Measurements from ENCODE around the gene IFNA4. TPM values are rescaled to one million over a fixed set of nuclear protein-coding genes. Genes with fewer than 3 reads are reported as not detected.
"Not testable (repeated sequence)": the region's sequence is repeated elsewhere in the genome, so short reads cannot be mapped to it uniquely, and the experiment has no call there.

Gene IFNA4
- total RNA-seq, 4 donors from 2014 or later, result not detected

DNA sequence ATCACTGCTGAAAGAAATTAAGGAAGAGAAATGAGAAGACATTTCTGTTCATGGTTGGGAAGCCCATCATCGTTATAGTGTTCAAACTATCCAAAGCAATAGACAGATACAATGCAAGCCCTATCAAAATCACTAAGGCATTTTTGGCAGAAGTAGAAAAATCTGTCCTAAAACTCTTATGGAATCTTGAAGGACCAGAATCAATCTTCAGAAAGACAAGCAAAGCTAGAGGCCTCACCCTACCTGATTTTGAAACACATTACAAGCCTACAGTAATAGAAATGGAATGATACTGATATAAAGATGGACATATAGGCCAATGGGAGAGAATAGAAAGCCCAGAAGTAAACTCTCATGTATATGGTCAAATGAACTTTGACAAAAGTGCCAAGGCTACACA lies 16.0 kb downstream of the IFNA4 start:
- H3K4me3 ChIP-seq (replicated peaks in 1 of 3), result no peak overlapping the region
- H3K9me3 ChIP-seq, result no peaks in the 10 kb centered on the region
- DNase-seq, result no peak
- no peaks in the 10 kb centered on the region for H3K27me3 ChIP-seq
- intact Hi-C loops (cut with DNase I), result no loop called here
- 77 to 80% methylated on average over 1 of the region's 1 CpG for WGBS, 2 donors
- TF ChIP-seq, protein P1, sequence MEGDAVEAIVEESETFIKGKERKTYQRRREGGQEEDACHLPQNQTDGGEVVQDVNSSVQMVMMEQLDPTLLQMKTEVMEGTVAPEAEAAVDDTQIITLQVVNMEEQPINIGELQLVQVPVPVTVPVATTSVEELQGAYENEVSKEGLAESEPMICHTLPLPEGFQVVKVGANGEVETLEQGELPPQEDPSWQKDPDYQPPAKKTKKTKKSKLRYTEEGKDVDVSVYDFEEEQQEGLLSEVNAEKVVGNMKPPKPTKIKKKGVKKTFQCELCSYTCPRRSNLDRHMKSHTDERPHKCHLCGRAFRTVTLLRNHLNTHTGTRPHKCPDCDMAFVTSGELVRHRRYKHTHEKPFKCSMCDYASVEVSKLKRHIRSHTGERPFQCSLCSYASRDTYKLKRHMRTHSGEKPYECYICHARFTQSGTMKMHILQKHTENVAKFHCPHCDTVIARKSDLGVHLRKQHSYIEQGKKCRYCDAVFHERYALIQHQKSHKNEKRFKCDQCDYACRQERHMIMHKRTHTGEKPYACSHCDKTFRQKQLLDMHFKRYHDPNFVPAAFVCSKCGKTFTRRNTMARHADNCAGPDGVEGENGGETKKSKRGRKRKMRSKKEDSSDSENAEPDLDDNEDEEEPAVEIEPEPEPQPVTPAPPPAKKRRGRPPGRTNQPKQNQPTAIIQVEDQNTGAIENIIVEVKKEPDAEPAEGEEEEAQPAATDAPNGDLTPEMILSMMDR (IDR thresholded peaks at IDR 0.05), result no peak
- no peak for TF ChIP-seq POLR2A (IDR thresholded peaks at IDR 0.05)
- H3K36me3 ChIP-seq, result no peaks in the 10 kb centered on the region
- no peak overlapping the region for H3K27ac ChIP-seq
- no peaks in the 10 kb centered on the region for H3K4me1 ChIP-seq

GRCh38 chr9:21166560-21166959 lies 20.8 kb downstream of the IFNA4 start, which contains the start of gene IFNA21:
TSS of gene IFNA21 (minus strand) at chr9:21166660. CDS start at chr9:21166612, 48 bp downstream.
- H3K36me3 ChIP-seq; H3K27me3 ChIP-seq; H3K27ac ChIP-seq; H3K4me1 ChIP-seq; intact Hi-C loops (cut with DNase I); H3K9me3 ChIP-seq; DNase-seq; H3K4me3 ChIP-seq (replicated peaks in 1 of 3): not testable (repeated sequence)
- WGBS, 2 donors, result 98 to 99% methylated on average over 2 of the region's 2 CpGs

DNA sequence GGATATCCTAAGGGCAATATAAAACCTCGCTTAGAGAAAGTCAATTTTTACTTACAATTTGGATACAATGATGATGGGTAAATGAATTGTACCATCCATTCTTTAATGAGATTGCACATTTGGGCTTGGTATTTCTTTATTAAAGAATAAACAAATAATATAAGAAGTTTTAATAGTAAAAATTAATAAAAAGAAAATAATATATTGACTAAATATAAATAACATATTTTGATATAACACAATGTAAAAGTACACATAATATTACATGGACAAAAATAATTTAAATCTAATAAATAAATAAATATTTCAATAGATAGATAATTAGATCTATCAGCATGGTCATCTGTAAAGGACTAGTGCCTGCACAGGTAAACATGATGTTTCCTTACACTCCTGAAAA lies 21.9 kb downstream of the IFNA4 start:
- H3K27ac ChIP-seq, result no peak overlapping the region
- intact Hi-C loops (cut with DNase I), result no loop called here
- H3K36me3 ChIP-seq, result no peaks in the 10 kb centered on the region
- H3K27me3 ChIP-seq, result no peaks in the 10 kb centered on the region
- no peaks in the 10 kb centered on the region for H3K9me3 ChIP-seq
- no peak overlapping the region for H3K4me3 ChIP-seq (replicated peaks in 1 of 3)
- TF ChIP-seq POLR2A (IDR thresholded peaks at IDR 0.05), result no peak
- TF ChIP-seq, protein P1 (IDR thresholded peaks at IDR 0.05), result no peak
- no peak for DNase-seq
- H3K4me1 ChIP-seq, result no peaks in the 10 kb centered on the region
- WGBS, 2 donors, result 94 to 98% methylated on average over 1 of the region's 1 CpG

GRCh38 chr9:21160178-21160577 lies 27.2 kb downstream of the IFNA4 start:
- DNase-seq, result no peak
- 40 to 50% methylated on average over 1 of the region's 1 CpG for WGBS, 2 donors
- no peak overlapping the region for H3K4me3 ChIP-seq (replicated peaks in 1 of 3)
- H3K27ac ChIP-seq, result no peak overlapping the region
- no peaks in the 10 kb centered on the region for H3K27me3 ChIP-seq
- H3K36me3 ChIP-seq, result no peaks in the 10 kb centered on the region
- intact Hi-C loops (cut with DNase I), result no loop called here
- TF ChIP-seq, protein P1 (IDR thresholded peaks at IDR 0.05), result no peak
- no peak for TF ChIP-seq POLR2A (IDR thresholded peaks at IDR 0.05)
- H3K9me3 ChIP-seq, result no peaks in the 10 kb centered on the region
- H3K4me1 ChIP-seq, result no peaks in the 10 kb centered on the region

DNA sequence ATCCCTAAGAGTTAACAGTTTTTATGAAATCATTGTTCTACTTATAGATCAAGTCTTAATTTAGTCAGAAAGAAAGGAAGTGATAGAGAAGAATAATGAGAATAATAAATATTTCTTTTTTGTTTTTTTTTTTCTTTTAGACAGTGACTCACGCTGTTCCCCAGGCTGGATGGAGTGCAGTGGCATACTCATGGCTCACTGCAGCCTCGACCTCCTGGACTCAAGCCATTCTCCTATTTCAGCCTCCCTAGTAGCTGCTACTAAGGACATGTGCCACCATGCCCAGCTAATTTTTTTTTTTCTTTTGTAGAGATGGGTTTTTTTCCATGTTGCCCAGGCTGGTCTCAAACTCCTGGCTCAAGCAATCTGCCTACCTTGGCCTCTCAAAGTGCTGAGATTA lies 31.9 kb downstream of the IFNA4 start:
- no peak overlapping the region for H3K4me3 ChIP-seq (replicated peaks in 1 of 3)
- no peaks in the 10 kb centered on the region for H3K4me1 ChIP-seq
- H3K27me3 ChIP-seq, result no peaks in the 10 kb centered on the region
- no peaks in the 10 kb centered on the region for H3K9me3 ChIP-seq
- no peak for TF ChIP-seq POLR2A (IDR thresholded peaks at IDR 0.05)
- TF ChIP-seq, protein P1 (IDR thresholded peaks at IDR 0.05), result no peak
- intact Hi-C loops (cut with DNase I), result no loop called here
- no peaks in the 10 kb centered on the region for H3K36me3 ChIP-seq
- WGBS, 2 donors, result 78 to 79% methylated on average over 2 of the region's 2 CpGs
- DNase-seq, result no peak
- H3K27ac ChIP-seq, result no peak overlapping the region

Measured in thyroid gland (tissue), 4 donors.